ENCODE measurements around the gene COL1A1. TPM values are rescaled to one million over a fixed set of nuclear protein-coding genes. Genes with fewer than 3 reads are reported as not detected.

The COL1A1 gene
- total RNA-seq, 1 donor from 2014 or later: 13.9 TPM

- Mint-ChIP-seq H3K36me3 (ENCODE audit: low read depth) (no peaks in the 10 kb centered on the region), H3K27ac (no peak overlapping the region), H3K9me3 (no peaks in the 10 kb centered on the region), H3K4me3 (ENCODE audit: low read depth) (no peak overlapping the region), H3K27me3 (ENCODE audit: low read depth) (no peaks in the 10 kb centered on the region), H3K4me1 (ENCODE audit: low read depth) (peaks cover 26% of the 10 kb centered on the region)
- intact Hi-C loops (cut with micrococcal nuclease): no loop called here
- no peak for DNase-seq (ENCODE audit: low spot score)
Observed at GRCh38 chr17:50167371-50167770, 34.1 kb downstream of the COL1A1 start.

- no peak overlapping the region for H3K4me3 Mint-ChIP-seq (ENCODE audit: low read depth)
- peaks cover 33% of the 10 kb centered on the region for H3K4me1 Mint-ChIP-seq (ENCODE audit: low read depth)
- H3K9me3 Mint-ChIP-seq: no peaks in the 10 kb centered on the region
- no peak overlapping the region for H3K27ac Mint-ChIP-seq
- no peak for DNase-seq (ENCODE audit: low spot score)
- peaks cover 2% of the 10 kb centered on the region for H3K36me3 Mint-ChIP-seq (ENCODE audit: low read depth)
- H3K27me3 Mint-ChIP-seq (ENCODE audit: low read depth): no peaks in the 10 kb centered on the region
- intact Hi-C loops (cut with micrococcal nuclease): no loop called here
Observed at GRCh38 chr17:50166518-50167181, 34.8 kb downstream of the COL1A1 start.

GRCh38 chr17:50165867-50166517, 35.4 kb downstream of the COL1A1 start, which contains the start of gene SGCA:
TSS of gene SGCA (plus strand) at chr17:50166005. CDS start at chr17:50166041, 36 bp downstream.
- Mint-ChIP-seq H3K9me3 (no peaks in the 10 kb centered on the region), H3K4me3 (ENCODE audit: low read depth) (no peak within 1 kb of the TSS), H3K27ac (peak within 1 kb of the TSS; percentile 44), H3K36me3 (ENCODE audit: low read depth) (peaks cover 3% of the 10 kb centered on the region), H3K27me3 (ENCODE audit: low read depth) (no peaks in the 10 kb centered on the region), H3K4me1 (ENCODE audit: low read depth) (peaks cover 33% of the 10 kb centered on the region)
- DNase-seq (ENCODE audit: low spot score): no peak
- intact Hi-C loops (cut with micrococcal nuclease): no loop called here

- H3K4me3 Mint-ChIP-seq (ENCODE audit: low read depth): no peak overlapping the region
- intact Hi-C loops (cut with micrococcal nuclease): no loop called here
Observed at GRCh38 chr17:50165466-50165865, 36.0 kb downstream of the COL1A1 start.

GRCh38 chr17:50165066-50165465, 36.4 kb downstream of the COL1A1 start:
- Mint-ChIP-seq H3K27ac (peak overlapping the region; percentile 44), H3K9me3 (no peaks in the 10 kb centered on the region), H3K4me3 (ENCODE audit: low read depth) (no peak overlapping the region), H3K27me3 (ENCODE audit: low read depth) (no peaks in the 10 kb centered on the region), H3K4me1 (ENCODE audit: low read depth) (peaks cover 38% of the 10 kb centered on the region), H3K36me3 (ENCODE audit: low read depth) (peaks cover 3% of the 10 kb centered on the region)
- DNase-seq (ENCODE audit: low spot score): no peak
- intact Hi-C loops (cut with micrococcal nuclease): no loop called here

More at GRCh38 chr17:50165466-50165865, 36.0 kb downstream of the COL1A1 start:
- Mint-ChIP-seq H3K9me3 (no peaks in the 10 kb centered on the region), H3K27ac (peak overlapping the region; percentile 44), H3K4me1 (ENCODE audit: low read depth) (peaks cover 36% of the 10 kb centered on the region), H3K36me3 (ENCODE audit: low read depth) (peaks cover 3% of the 10 kb centered on the region), H3K27me3 (ENCODE audit: low read depth) (no peaks in the 10 kb centered on the region)
- no peak for DNase-seq (ENCODE audit: low spot score)

- no peaks in the 10 kb centered on the region for H3K9me3 Mint-ChIP-seq
- H3K36me3 Mint-ChIP-seq (ENCODE audit: low read depth): peaks cover 3% of the 10 kb centered on the region
- peaks cover 40% of the 10 kb centered on the region for H3K4me1 Mint-ChIP-seq (ENCODE audit: low read depth)
- no peak overlapping the region for H3K27ac Mint-ChIP-seq
- intact Hi-C loops (cut with micrococcal nuclease): no loop called here
- no peak overlapping the region for H3K4me3 Mint-ChIP-seq (ENCODE audit: low read depth)
- no peaks in the 10 kb centered on the region for H3K27me3 Mint-ChIP-seq (ENCODE audit: low read depth)
- no peak for DNase-seq (ENCODE audit: low spot score)
Observed at GRCh38 chr17:50164697-50164988, 36.8 kb downstream of the COL1A1 start.

GRCh38 chr17:50163843-50164696, 37.4 kb downstream of the COL1A1 start:
- Mint-ChIP-seq H3K36me3 (ENCODE audit: low read depth) (peaks cover 3% of the 10 kb centered on the region), H3K27me3 (ENCODE audit: low read depth) (no peaks in the 10 kb centered on the region), H3K4me3 (ENCODE audit: low read depth) (no peak overlapping the region), H3K27ac (peak overlapping the region; percentile 10), H3K9me3 (no peaks in the 10 kb centered on the region), H3K4me1 (ENCODE audit: low read depth) (peaks cover 34% of the 10 kb centered on the region)
- DNase-seq (ENCODE audit: low spot score): no peak
- intact Hi-C loops (cut with micrococcal nuclease): no loop called here

GRCh38 chr17:50162466-50163254, 38.8 kb downstream of the COL1A1 start:
- DNase-seq (ENCODE audit: low spot score): no peak
- H3K27me3 Mint-ChIP-seq (ENCODE audit: low read depth): no peaks in the 10 kb centered on the region
- H3K4me3 Mint-ChIP-seq (ENCODE audit: low read depth): peak overlapping the region; percentile 28
- intact Hi-C loops (cut with micrococcal nuclease): no loop called here
- H3K27ac Mint-ChIP-seq: peak overlapping the region; percentile 99
- peaks cover 3% of the 10 kb centered on the region for H3K36me3 Mint-ChIP-seq (ENCODE audit: low read depth)
- H3K4me1 Mint-ChIP-seq (ENCODE audit: low read depth): peaks cover 35% of the 10 kb centered on the region
- no peaks in the 10 kb centered on the region for H3K9me3 Mint-ChIP-seq

- Mint-ChIP-seq H3K9me3 (no peaks in the 10 kb centered on the region), H3K4me3 (ENCODE audit: low read depth) (peak overlapping the region; percentile 76), H3K27ac (peak overlapping the region; percentile 99), H3K27me3 (ENCODE audit: low read depth) (no peaks in the 10 kb centered on the region), H3K36me3 (ENCODE audit: low read depth) (peaks cover 3% of the 10 kb centered on the region), H3K4me1 (ENCODE audit: low read depth) (peaks cover 35% of the 10 kb centered on the region)
- intact Hi-C loops (cut with micrococcal nuclease): loop anchor here (1.0 to 2.0 kb wide), 4 partner anchors 11 to 67 kb away; partner anchors contain the start of gene PDK2
- DNase-seq (ENCODE audit: low spot score): no peak
Observed at GRCh38 chr17:50161911-50162288, 39.5 kb downstream of the COL1A1 start.

GRCh38 chr17:50161023-50161910, 40.2 kb downstream of the COL1A1 start:
- Mint-ChIP-seq H3K36me3 (ENCODE audit: low read depth) (peaks cover 3% of the 10 kb centered on the region), H3K4me1 (ENCODE audit: low read depth) (peaks cover 35% of the 10 kb centered on the region), H3K27me3 (ENCODE audit: low read depth) (no peaks in the 10 kb centered on the region), H3K27ac (peak overlapping the region; percentile 99), H3K4me3 (ENCODE audit: low read depth) (peak overlapping the region; percentile 76), H3K9me3 (no peaks in the 10 kb centered on the region)
- peak; percentile 95 for DNase-seq (ENCODE audit: low spot score)
- intact Hi-C loops (cut with micrococcal nuclease): loop anchor here (1.0 to 2.0 kb wide), 4 partner anchors 10 to 66 kb away; partner anchors contain the start of gene PDK2

- Mint-ChIP-seq H3K4me1 (ENCODE audit: low read depth) (peaks cover 42% of the 10 kb centered on the region), H3K4me3 (ENCODE audit: low read depth) (no peak overlapping the region)
Observed at GRCh38 chr17:50157891-50158290, 43.5 kb downstream of the COL1A1 start.

More at GRCh38 chr17:50157891-50158290, 43.5 kb downstream of the COL1A1 start:
- no peaks in the 10 kb centered on the region for H3K27me3 Mint-ChIP-seq (ENCODE audit: low read depth)
- H3K9me3 Mint-ChIP-seq: no peaks in the 10 kb centered on the region
- intact Hi-C loops (cut with micrococcal nuclease): no loop called here
- no peak for DNase-seq (ENCODE audit: low spot score)
- peaks cover 3% of the 10 kb centered on the region for H3K36me3 Mint-ChIP-seq (ENCODE audit: low read depth)
- H3K27ac Mint-ChIP-seq: no peak overlapping the region
